Osteoblast (primary cell): ENCODE measurements around the gene DNAJB13. TPM values are rescaled to one million over a fixed set of nuclear protein-coding genes. Genes with fewer than 3 reads are reported as not detected.

Experiments used
- DNase-seq: peaks from one replicate; pipeline ENCODE4 v3.0.0; 2011; ENCODE audit warnings: low spot score, mixed read lengths; ENCODE audit not compliant: insufficient read length; ENCODE audit errors: missing footprints
- H2AFZ ChIP-seq: 2 replicates; pipeline ENCODE4 v1.6.0; 2011; ENCODE audit warnings: mild to moderate bottlenecking, low read length
- H3K27ac ChIP-seq: 2 replicates; pipeline ENCODE4 v1.5.1; 2011; ENCODE audit warnings: mild to moderate bottlenecking, low read depth, low read length, moderate library complexity
- H3K27me3 ChIP-seq: 2 replicates; pipeline ENCODE4 v1.6.0; 2012; ENCODE audit warnings: mild to moderate bottlenecking, control low read depth, inconsistent platforms, low read length, moderate library complexity; ENCODE audit not compliant: insufficient read depth
- H3K36me3 ChIP-seq: 2 replicates; pipeline ENCODE4 v1.5.1; 2011; ENCODE audit warnings: mild to moderate bottlenecking, low read length, control low read depth, moderate library complexity; ENCODE audit not compliant: insufficient read depth
- H3K4me1 ChIP-seq: 2 replicates; pipeline ENCODE4 v1.5.1; 2011; ENCODE audit warnings: mild to moderate bottlenecking, low read length, control low read depth, moderate library complexity; ENCODE audit not compliant: insufficient read depth
- H3K4me2 ChIP-seq: 2 replicates; pipeline ENCODE4 v1.6.0; 2011; ENCODE audit warnings: mild to moderate bottlenecking, low read length; ENCODE audit not compliant: insufficient read depth
- H3K4me3 ChIP-seq: fragments of 200-600 bp; sonication (generic); 3 replicates; pipeline ENCODE4 v1.5.1; 2012; ENCODE audit warnings: mild to moderate bottlenecking, low read length, inconsistent platforms; ENCODE audit not compliant: insufficient read depth
- H3K79me2 ChIP-seq: 2 replicates; pipeline ENCODE4 v1.6.0; 2012; ENCODE audit warnings: mild to moderate bottlenecking, low read length, control low read depth, inconsistent platforms; ENCODE audit not compliant: insufficient read depth
- H3K9me3 ChIP-seq: 2 replicates; pipeline ENCODE4 v1.5.1; 2011; ENCODE audit warnings: low read depth, low read length, control low read depth
- H4K20me1 ChIP-seq: 2 replicates; pipeline ENCODE4 v1.6.0; 2012; ENCODE audit warnings: mild to moderate bottlenecking, low read length, control low read depth; ENCODE audit not compliant: insufficient read depth
- total RNA-seq: library from RNA; depleted of rRNA; stranded (reverse); fragments of >200 nt; gene quantifications from 2 replicates; pipeline ENCODE4 v1.2.3, GENCODE V29; 2012
- TF ChIP-seq, protein P1 (sequence below): IDR thresholded peaks from 2 replicates; pipeline ENCODE4 v1.5.1; 2011; ENCODE audit warnings: mild to moderate bottlenecking, low read depth, low read length, moderate library complexity; ENCODE audit errors: extremely low read depth

DNAJB13 gene
- total RNA-seq, 1 donor, result not detected

GRCh38 chr11:73989156-73989555, 38.3 kb downstream of the DNAJB13 start:
- Histone ChIP-seq H3K79me2 (no peaks in the 10 kb centered on the region), H4K20me1 (no peaks in the 10 kb centered on the region), H2AFZ (no peak overlapping the region), H3K27ac (no peak overlapping the region), H3K4me3 (no peak overlapping the region), H3K4me2 (no peak overlapping the region), H3K27me3 (no peaks in the 10 kb centered on the region), H3K4me1 (no peaks in the 10 kb centered on the region), H3K9me3 (no peaks in the 10 kb centered on the region), H3K36me3 (no peaks in the 10 kb centered on the region)
- TF ChIP-seq, protein P1, sequence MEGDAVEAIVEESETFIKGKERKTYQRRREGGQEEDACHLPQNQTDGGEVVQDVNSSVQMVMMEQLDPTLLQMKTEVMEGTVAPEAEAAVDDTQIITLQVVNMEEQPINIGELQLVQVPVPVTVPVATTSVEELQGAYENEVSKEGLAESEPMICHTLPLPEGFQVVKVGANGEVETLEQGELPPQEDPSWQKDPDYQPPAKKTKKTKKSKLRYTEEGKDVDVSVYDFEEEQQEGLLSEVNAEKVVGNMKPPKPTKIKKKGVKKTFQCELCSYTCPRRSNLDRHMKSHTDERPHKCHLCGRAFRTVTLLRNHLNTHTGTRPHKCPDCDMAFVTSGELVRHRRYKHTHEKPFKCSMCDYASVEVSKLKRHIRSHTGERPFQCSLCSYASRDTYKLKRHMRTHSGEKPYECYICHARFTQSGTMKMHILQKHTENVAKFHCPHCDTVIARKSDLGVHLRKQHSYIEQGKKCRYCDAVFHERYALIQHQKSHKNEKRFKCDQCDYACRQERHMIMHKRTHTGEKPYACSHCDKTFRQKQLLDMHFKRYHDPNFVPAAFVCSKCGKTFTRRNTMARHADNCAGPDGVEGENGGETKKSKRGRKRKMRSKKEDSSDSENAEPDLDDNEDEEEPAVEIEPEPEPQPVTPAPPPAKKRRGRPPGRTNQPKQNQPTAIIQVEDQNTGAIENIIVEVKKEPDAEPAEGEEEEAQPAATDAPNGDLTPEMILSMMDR, result peak; percentile 40
- no peak for DNase-seq

DNA sequence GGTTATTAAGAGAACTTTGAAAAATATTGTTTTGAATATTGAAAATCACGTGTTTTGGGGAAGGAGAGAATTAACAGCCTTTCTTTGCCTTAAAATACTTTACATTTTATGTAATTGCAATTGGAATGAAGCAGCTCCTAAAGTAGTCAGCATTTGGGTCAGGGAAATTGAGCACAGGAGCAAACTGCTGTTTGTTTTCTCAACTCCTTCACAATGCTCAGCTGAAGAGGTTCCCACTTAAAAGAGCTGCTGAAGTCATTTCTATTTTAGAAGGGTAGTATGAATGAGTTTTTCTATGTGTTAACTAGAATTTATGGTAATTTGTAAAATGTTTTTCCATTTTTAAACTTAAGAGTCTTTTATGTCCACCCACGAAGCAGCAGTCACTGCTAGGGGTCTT, 39.9 kb downstream of the DNAJB13 start:
- H4K20me1 ChIP-seq, result no peaks in the 10 kb centered on the region
- H3K36me3 ChIP-seq, result no peaks in the 10 kb centered on the region
- H3K79me2 ChIP-seq, result no peaks in the 10 kb centered on the region
- TF ChIP-seq, protein P1, result no peak
- no peak overlapping the region for H3K4me3 ChIP-seq
- no peaks in the 10 kb centered on the region for H3K9me3 ChIP-seq
- H3K27ac ChIP-seq, result no peak overlapping the region
- no peak overlapping the region for H2AFZ ChIP-seq
- no peak overlapping the region for H3K4me2 ChIP-seq
- DNase-seq, result no peak
- no peaks in the 10 kb centered on the region for H3K27me3 ChIP-seq
- no peaks in the 10 kb centered on the region for H3K4me1 ChIP-seq

DNA sequence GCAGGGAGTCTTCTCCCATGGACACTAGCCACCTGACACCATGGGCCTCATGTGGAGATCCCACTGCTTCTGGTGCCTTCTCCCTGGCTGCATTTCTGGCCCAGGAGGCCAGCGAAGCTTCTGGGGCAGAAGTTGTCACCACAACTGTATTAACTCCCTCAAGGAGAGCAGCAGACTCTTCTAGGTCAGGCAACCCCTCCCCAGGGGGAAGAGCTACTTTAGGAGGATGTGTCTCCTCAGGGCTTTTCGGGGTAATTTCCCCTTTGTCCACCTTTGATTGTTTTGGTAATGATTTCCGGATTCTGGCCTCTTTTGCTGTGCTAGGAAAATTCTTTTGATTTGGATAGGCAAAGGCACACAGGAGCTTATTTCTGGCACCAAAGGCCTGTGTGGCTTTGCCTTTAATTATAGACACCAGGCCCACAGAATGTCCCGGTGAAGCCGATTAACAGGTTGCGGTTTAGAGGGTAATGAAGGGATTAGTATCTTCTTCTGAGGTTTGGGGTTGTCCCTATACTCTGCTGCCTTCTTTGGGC, 40.7 kb downstream of the DNAJB13 start:
- no peaks in the 10 kb centered on the region for H4K20me1 ChIP-seq
- no peaks in the 10 kb centered on the region for H3K9me3 ChIP-seq
- H3K36me3 ChIP-seq, result no peaks in the 10 kb centered on the region
- H3K4me2 ChIP-seq, result no peak overlapping the region
- H3K4me3 ChIP-seq, result no peak overlapping the region
- DNase-seq, result no peak
- no peak overlapping the region for H3K27ac ChIP-seq
- H3K4me1 ChIP-seq, result no peaks in the 10 kb centered on the region
- TF ChIP-seq, protein P1, result no peak
- no peak overlapping the region for H2AFZ ChIP-seq
- H3K27me3 ChIP-seq, result no peaks in the 10 kb centered on the region
- H3K79me2 ChIP-seq, result no peaks in the 10 kb centered on the region

DNA sequence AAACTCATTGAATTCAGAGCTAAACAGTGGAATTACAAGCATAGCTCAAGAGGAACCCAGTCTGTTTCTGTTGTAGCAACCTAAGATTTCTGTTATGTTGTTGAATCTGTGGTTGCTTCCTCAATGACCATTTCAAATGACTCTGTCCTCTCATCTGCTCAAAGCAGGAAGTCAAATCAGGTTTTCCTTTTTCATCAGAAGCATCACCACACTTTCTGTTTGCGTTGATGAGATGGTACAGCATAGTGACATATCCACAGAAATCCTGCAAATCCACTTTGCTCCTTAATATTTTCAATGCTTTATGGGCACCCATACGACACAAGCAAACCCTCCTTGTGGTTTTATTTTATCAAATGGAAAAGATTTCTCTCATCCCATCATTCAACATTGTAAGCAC, 44.4 kb downstream of the DNAJB13 start:
- no peaks in the 10 kb centered on the region for H3K4me1 ChIP-seq
- no peaks in the 10 kb centered on the region for H4K20me1 ChIP-seq
- TF ChIP-seq, protein P1, result no peak
- H3K27me3 ChIP-seq, result no peaks in the 10 kb centered on the region
- no peaks in the 10 kb centered on the region for H3K9me3 ChIP-seq
- no peak overlapping the region for H2AFZ ChIP-seq
- no peaks in the 10 kb centered on the region for H3K79me2 ChIP-seq
- DNase-seq, result no peak
- no peak overlapping the region for H3K27ac ChIP-seq
- H3K36me3 ChIP-seq, result no peaks in the 10 kb centered on the region
- no peak overlapping the region for H3K4me3 ChIP-seq
- H3K4me2 ChIP-seq, result no peak overlapping the region
